HG03045 (cell line): Measurements from ENCODE around the gene SLC6A17.

Source experiments
- ATAC-seq: cut with Tn5 transposase; IDR thresholded peaks from one replicate; pipeline ENCODE4 v1.9.1; 2021; ENCODE audit warnings: mild to moderate bottlenecking, moderate library complexity; ENCODE audit not compliant: unreplicated experiment

Gene SLC6A17

GRCh38 chr1:110150330-110151174, at the start of gene SLC6A17:
TSS of gene SLC6A17 (plus strand) at chr1:110150494. CDS start at chr1:110166930, 16,436 bp downstream.
- ATAC-seq, result no peak

- no peak for ATAC-seq
Observed at GRCh38 chr1:110102081-110102480, 48.2 kb upstream of the SLC6A17 start.

GRCh38 chr1:110106013-110106941, 44.0 kb upstream of the SLC6A17 start:
- peak; percentile 62 for ATAC-seq

GRCh38 chr1:110107867-110108469, 42.3 kb upstream of the SLC6A17 start:
- no peak for ATAC-seq

GRCh38 chr1:110111081-110111480, 39.2 kb upstream of the SLC6A17 start:
- no peak for ATAC-seq

GRCh38 chr1:110112143-110112542, 38.2 kb upstream of the SLC6A17 start, which contains the start of gene UBL4B:
TSS of gene UBL4B (plus strand) at chr1:110112443. CDS start at chr1:110112535, 92 bp downstream.
- ATAC-seq, result no peak

GRCh38 chr1:110112656-110113055, 37.6 kb upstream of the SLC6A17 start:
- ATAC-seq, result no peak

- no peak for ATAC-seq
Observed at GRCh38 chr1:110113551-110113950, 36.7 kb upstream of the SLC6A17 start.

- no peak for ATAC-seq
Observed at GRCh38 chr1:110114173-110114572, 36.1 kb upstream of the SLC6A17 start.

- ATAC-seq, result no peak
Observed at GRCh38 chr1:110114784-110115183, 35.5 kb upstream of the SLC6A17 start.

GRCh38 chr1:110118636-110119396, 31.5 kb upstream of the SLC6A17 start:
- no peak for ATAC-seq

- ATAC-seq, result no peak
Observed at GRCh38 chr1:110119843-110120242, 30.5 kb upstream of the SLC6A17 start.

GRCh38 chr1:110120960-110121561, 29.2 kb upstream of the SLC6A17 start:
- ATAC-seq, result no peak

- ATAC-seq, result no peak
Observed at GRCh38 chr1:110123224-110123623, 27.1 kb upstream of the SLC6A17 start.

- ATAC-seq, result no peak
Observed at GRCh38 chr1:110125810-110126209, 24.5 kb upstream of the SLC6A17 start.

GRCh38 chr1:110130113-110130591, 20.1 kb upstream of the SLC6A17 start:
- ATAC-seq, result no peak

- no peak for ATAC-seq
Observed at GRCh38 chr1:110130989-110131388, 19.3 kb upstream of the SLC6A17 start.

GRCh38 chr1:110132682-110133081, 17.6 kb upstream of the SLC6A17 start:
- ATAC-seq, result no peak

GRCh38 chr1:110133436-110133835, 16.9 kb upstream of the SLC6A17 start:
- ATAC-seq, result no peak
